A673 (cell line): ENCODE results near the gene MMP28. TPM values are rescaled to one million over a fixed set of nuclear protein-coding genes. Genes with fewer than 3 reads are reported as not detected.

Experiments
- BruUV-seq: library from RNA; stranded (reverse); fragments of 400-500 nt; replicated peaks from 2 replicates; lab custom pipeline; 2021; lab: Mats Ljungman, UMichigan
- CTCF ChIA-PET: fragments of 300-600 bp; sonication (Branson Sonifier 250); formaldehyde crosslinking; loops from one replicate; lab custom pipeline; 2022; ENCODE audit warnings: antibody characterized with exemption; lab: Charles Lee
- POLR2A ChIA-PET: fragments of 300-600 bp; sonication (Branson Sonifier 250); formaldehyde crosslinking; loops from one replicate; lab custom pipeline; 2022; ENCODE audit warnings: antibody characterized with exemption; ENCODE audit not compliant: low non-redundant PET; lab: Charles Lee
- DNase-seq: peaks from one replicate; pipeline ENCODE4 v3.0.0-alpha.2; 2015; ENCODE audit warnings: low spot score
- H3K27ac ChIP-seq: fragments of 200-600 bp; sonication (generic); 2 replicates; pipeline ENCODE4 v1.5.1; 2016; ENCODE audit warnings: mixed run types, low read depth, mild to moderate bottlenecking, mixed read lengths, antibody characterized with exemption, low read length; ENCODE audit not compliant: poor library complexity, severe bottlenecking
- H3K27me3 ChIP-seq: fragments of 200-600 bp; sonication (generic); replicated peaks from 2 replicates; pipeline ENCODE4 v1.6.1; 2017; ENCODE audit warnings: mixed run types, low read depth, mild to moderate bottlenecking, mixed read lengths, antibody characterized with exemption, low read length; ENCODE audit not compliant: insufficient read depth, poor library complexity
- H3K36me3 ChIP-seq: fragments of 200-600 bp; sonication (generic); 2 replicates; pipeline ENCODE4 v1.6.1; 2016; ENCODE audit warnings: mixed run types, mild to moderate bottlenecking, mixed read lengths, antibody characterized with exemption, low read length; ENCODE audit not compliant: insufficient read depth, poor library complexity, severe bottlenecking
- H3K4me1 ChIP-seq: fragments of 200-600 bp; sonication (generic); 2 replicates; pipeline ENCODE4 v1.6.1; 2017; ENCODE audit warnings: mixed run types, mild to moderate bottlenecking, mixed read lengths, antibody characterized with exemption, low read length; ENCODE audit not compliant: insufficient read depth, poor library complexity, severe bottlenecking
- H3K4me3 ChIP-seq: fragments of 200-600 bp; sonication (generic); 2 replicates; pipeline ENCODE4 v1.5.1; 2016; ENCODE audit warnings: low read depth, mixed run types, mild to moderate bottlenecking, mixed read lengths, low read length; ENCODE audit not compliant: poor library complexity, severe bottlenecking
- H3K9me3 ChIP-seq: fragments of 200-600 bp; sonication (generic); 2 replicates; pipeline ENCODE4 v1.6.1; 2016; ENCODE audit warnings: mixed run types, low read depth, mild to moderate bottlenecking, mixed read lengths, antibody characterized with exemption, low read length; ENCODE audit not compliant: poor library complexity, severe bottlenecking
- EZH2 ChIP-seq: fragments of 200-600 bp; sonication (generic); IDR thresholded peaks from 2 replicates; pipeline ENCODE4 v1.6.1; 2017; ENCODE audit warnings: borderline replicate concordance, low read depth, mild to moderate bottlenecking, mixed read lengths, antibody characterized with exemption, low read length; ENCODE audit not compliant: poor library complexity, severe bottlenecking
- intact Hi-C: fragments of 100-400 bp; cut with micrococcal nuclease; formaldehyde crosslinking; loops from one replicate; pipeline ENCODE4 v1.10.0; 2022; ENCODE audit not compliant: unreplicated experiment
- total RNA-seq: library from RNA; stranded (reverse); gene quantifications from 2 replicates; pipeline ENCODE4 v1.2.3, GENCODE V29; 2021
- TF ChIP-seq, protein P1 (sequence below): fragments of 300-800, 200-600 bp; sonication (generic); conservative IDR thresholded peaks from 2 replicates; pipeline ENCODE4 v1.5.1; 2017; ENCODE audit warnings: low read depth, mild to moderate bottlenecking, antibody characterized with exemption, low read length, moderate library complexity, mixed read lengths

The MMP28 gene
- total RNA-seq, 1 experiment from 2014 or later = not detected

DNA sequence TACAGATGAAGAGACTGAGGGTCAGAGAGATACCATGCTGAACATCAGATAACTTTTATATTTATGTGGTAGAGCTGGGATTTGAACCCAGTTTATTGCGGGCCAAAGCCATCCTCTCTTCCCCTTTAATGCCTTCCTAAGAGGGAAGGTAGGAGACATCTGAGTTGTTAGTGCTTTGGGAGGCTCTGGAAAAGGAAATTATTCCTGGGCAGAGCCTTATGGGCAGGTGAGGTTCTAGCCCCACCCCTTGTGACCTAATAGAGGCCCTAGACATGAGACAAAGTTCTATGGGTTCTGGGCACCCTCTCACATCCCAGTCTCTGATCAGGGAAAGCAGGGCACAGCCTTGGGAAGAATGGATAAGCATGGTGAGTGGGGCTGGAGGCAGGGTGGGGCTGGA is 34.9 kb downstream of the MMP28 start, which contains the start of gene C17orf50:
C17orf50 (plus strand) TSS at position 301 of the 400 bp plus-strand sequence; CDS start at position 356, 55 bp downstream.
- no peaks in the 10 kb centered on the region for H3K27me3 ChIP-seq
- DNase-seq = no peak
- H3K4me3 ChIP-seq = no peak within 1 kb of the TSS
- ChIA-PET CTCF (no interaction called here), POLR2A (no interaction called here)
- H3K27ac ChIP-seq = no peak within 1 kb of the TSS
- BruUV-seq = no TSS peak
- intact Hi-C loops = loop anchor here (5.0 kb wide), 1 partner anchor 47 kb away; the partner anchor contains the start of gene TAF15
- H3K36me3 ChIP-seq = no peaks in the 10 kb centered on the region
- no peaks in the 10 kb centered on the region for H3K9me3 ChIP-seq
- H3K4me1 ChIP-seq = no peaks in the 10 kb centered on the region
- no peak for TF ChIP-seq EZH2
- TF ChIP-seq, protein P1, sequence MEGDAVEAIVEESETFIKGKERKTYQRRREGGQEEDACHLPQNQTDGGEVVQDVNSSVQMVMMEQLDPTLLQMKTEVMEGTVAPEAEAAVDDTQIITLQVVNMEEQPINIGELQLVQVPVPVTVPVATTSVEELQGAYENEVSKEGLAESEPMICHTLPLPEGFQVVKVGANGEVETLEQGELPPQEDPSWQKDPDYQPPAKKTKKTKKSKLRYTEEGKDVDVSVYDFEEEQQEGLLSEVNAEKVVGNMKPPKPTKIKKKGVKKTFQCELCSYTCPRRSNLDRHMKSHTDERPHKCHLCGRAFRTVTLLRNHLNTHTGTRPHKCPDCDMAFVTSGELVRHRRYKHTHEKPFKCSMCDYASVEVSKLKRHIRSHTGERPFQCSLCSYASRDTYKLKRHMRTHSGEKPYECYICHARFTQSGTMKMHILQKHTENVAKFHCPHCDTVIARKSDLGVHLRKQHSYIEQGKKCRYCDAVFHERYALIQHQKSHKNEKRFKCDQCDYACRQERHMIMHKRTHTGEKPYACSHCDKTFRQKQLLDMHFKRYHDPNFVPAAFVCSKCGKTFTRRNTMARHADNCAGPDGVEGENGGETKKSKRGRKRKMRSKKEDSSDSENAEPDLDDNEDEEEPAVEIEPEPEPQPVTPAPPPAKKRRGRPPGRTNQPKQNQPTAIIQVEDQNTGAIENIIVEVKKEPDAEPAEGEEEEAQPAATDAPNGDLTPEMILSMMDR = no peak

DNA sequence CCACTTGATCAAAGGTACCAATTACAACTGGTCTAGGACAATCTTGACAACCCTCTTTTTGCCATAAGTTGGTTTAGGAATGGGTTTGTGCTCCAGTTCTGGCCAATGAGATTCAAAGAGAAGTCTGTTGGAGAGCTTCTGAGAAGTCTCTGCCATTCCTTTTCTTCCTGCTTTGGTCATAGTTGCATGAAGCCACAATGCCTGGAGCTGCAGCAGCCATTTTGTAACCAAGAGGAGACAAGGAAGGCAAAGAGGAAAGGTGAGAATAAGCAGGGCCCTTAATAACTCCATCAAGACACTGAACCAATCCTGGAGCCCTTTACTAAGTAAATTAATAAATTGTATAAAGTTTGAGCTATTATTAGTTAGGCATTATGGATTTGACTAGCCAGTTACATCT is 38.2 kb downstream of the MMP28 start:
- Histone ChIP-seq H3K4me3 (no peak overlapping the region), H3K27me3 (no peaks in the 10 kb centered on the region), H3K4me1 (no peaks in the 10 kb centered on the region), H3K27ac (no peak overlapping the region), H3K36me3 (no peaks in the 10 kb centered on the region), H3K9me3 (no peaks in the 10 kb centered on the region)
- BruUV-seq = no TSS peak
- ChIA-PET CTCF (no interaction called here), POLR2A (no interaction called here)
- intact Hi-C loops = no loop called here
- no peak for DNase-seq
- no peak for TF ChIP-seq EZH2
- TF ChIP-seq, protein P1 = no peak

DNA sequence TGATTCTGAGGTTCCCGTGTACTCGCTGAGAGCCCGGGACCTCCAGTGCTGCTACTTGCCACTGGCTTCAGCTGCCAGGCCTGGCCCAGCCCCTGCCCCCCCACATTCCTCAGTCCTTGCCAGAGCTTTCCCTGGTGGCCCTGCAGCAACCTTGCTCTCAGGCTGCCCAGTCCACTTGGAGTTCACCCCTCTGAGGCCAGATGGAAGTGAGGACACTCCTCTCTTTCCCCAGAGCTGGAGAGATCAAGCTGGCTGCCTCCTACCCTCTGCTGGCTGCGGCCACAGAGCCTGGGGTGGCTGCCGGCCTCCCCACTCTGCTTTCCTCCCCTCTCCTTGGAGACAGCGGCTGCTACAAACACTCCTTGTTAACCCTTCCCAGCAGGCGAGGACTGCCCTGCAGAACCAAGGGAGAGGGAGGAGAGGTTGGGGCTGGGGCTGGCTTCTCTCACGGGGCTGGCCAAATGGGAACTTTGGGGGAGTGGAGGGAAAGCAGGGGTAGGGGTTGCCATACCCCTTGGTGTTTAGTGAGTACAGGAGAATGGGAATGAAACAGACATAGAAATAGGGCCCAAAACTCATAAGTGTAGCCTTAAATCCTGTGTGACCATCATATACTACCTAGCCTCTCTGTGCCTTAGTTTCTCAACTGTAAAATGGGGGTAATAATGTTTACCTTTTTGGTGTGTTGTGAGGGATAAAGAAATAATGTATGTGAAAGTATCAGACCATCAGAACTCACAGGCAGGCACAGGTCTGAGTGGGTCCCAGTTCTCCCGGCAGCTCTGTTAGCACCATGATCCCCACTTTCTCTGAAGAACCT is 42.3 kb downstream of the MMP28 start, which contains the start of gene GAS2L2:
GAS2L2 (minus strand) TSS at position 295 of the 820 bp plus-strand sequence. CDS start 389 bp downstream, outside the sequence.
- intact Hi-C loops = no loop called here
- H3K27me3 ChIP-seq = no peaks in the 10 kb centered on the region
- CTCF ChIA-PET = no interaction called here
- TF ChIP-seq, protein P1 = no peak
- no peak for TF ChIP-seq EZH2
- no peaks in the 10 kb centered on the region for H3K9me3 ChIP-seq
- H3K4me3 ChIP-seq = no peak within 1 kb of the TSS
- H3K4me1 ChIP-seq = no peaks in the 10 kb centered on the region
- no peak within 1 kb of the TSS for H3K27ac ChIP-seq
- H3K36me3 ChIP-seq = no peaks in the 10 kb centered on the region
- BruUV-seq = no TSS peak
- POLR2A ChIA-PET = no interaction called here
- no peak for DNase-seq
